ENCODE data around the gene MSL1. TPM values are rescaled to one million over a fixed set of nuclear protein-coding genes. Genes with fewer than 3 reads are reported as not detected.
A peak's percentile ranks its signal among the peaks of the same experiment; 100 is the strongest.

Gene MSL1
- total and polyA plus RNA-seq, 2 donors (not counting 1 experiment from before 2014, with no cell fraction given), result 52.4 to 86.3 TPM

- no peaks in the 10 kb centered on the region for H3K79me2 ChIP-seq (ENCODE audit: control insufficient read depth, insufficient read depth, low read length)
- peak overlapping the region in 1 of 4 experiments; percentile 30 for H3K4me3 ChIP-seq (replicated peaks in 1 of 4; ENCODE audit: control extremely low read depth in 1 of 4, insufficient read depth in 1 of 4, low read depth in 3 of 4, low read length in 4 of 4)
- H3K9ac ChIP-seq (ENCODE audit: insufficient read depth, low read length), result no peak overlapping the region
- no peaks in the 10 kb centered on the region for H3K27me3 ChIP-seq (ENCODE audit: control insufficient read depth, insufficient read depth, low read length)
- peak overlapping the region; percentile 50 for H3K27ac ChIP-seq (ENCODE audit: insufficient read depth, low read length)
- no peak overlapping the region for H2AFZ ChIP-seq (ENCODE audit: low read length)
- no peak for DNase-seq (ENCODE audit: low read depth in 2 of 2)
- no peaks in the 10 kb centered on the region for H3K36me3 ChIP-seq (ENCODE audit: control insufficient read depth, insufficient read depth, low read length)
- TF ChIP-seq EZH2 (IDR thresholded peaks at IDR 0.05; ENCODE audit: low read length, missing control alignments) (no peak), CTCF (conservative IDR thresholded peaks at IDR 0.05 in 1 of 2, IDR thresholded peaks at IDR 0.05 in 1 of 2; ENCODE audit: low read depth in 1 of 2, low read length in 2 of 2) (no peak)
- peak overlapping the region; percentile 61 for H3K4me2 ChIP-seq (ENCODE audit: extremely low read depth, insufficient read depth, low read length)
- H4K20me1 ChIP-seq (ENCODE audit: control insufficient read depth, extremely low read depth, insufficient read depth, low read length), result no peaks in the 10 kb centered on the region
- H3K4me1 ChIP-seq (ENCODE audit: control insufficient read depth, extremely low read depth, insufficient read depth, low read length), result peaks cover 66% of the 10 kb centered on the region
- H3K9me3 ChIP-seq (ENCODE audit: control insufficient read depth, insufficient read depth, low read depth, low read length), result no peaks in the 10 kb centered on the region
Measured at GRCh38 chr17:40110026-40110845, 11.5 kb upstream of the MSL1 start.

- Histone ChIP-seq H3K79me2 (ENCODE audit: control insufficient read depth, insufficient read depth, low read length) (no peaks in the 10 kb centered on the region), H4K20me1 (ENCODE audit: control insufficient read depth, extremely low read depth, insufficient read depth, low read length) (no peaks in the 10 kb centered on the region), H3K27ac (ENCODE audit: insufficient read depth, low read length) (peak overlapping the region; percentile 50), H3K27me3 (ENCODE audit: control insufficient read depth, insufficient read depth, low read length) (no peaks in the 10 kb centered on the region), H3K4me2 (ENCODE audit: extremely low read depth, insufficient read depth, low read length) (peak overlapping the region; percentile 61), H2AFZ (ENCODE audit: low read length) (no peak overlapping the region), H3K4me1 (ENCODE audit: control insufficient read depth, extremely low read depth, insufficient read depth, low read length) (peaks cover 63% of the 10 kb centered on the region), H3K4me3 (replicated peaks in 1 of 4; ENCODE audit: control extremely low read depth in 1 of 4, insufficient read depth in 1 of 4, low read depth in 3 of 4, low read length in 4 of 4) (peak overlapping the region in 2 of 4 experiments; percentile 30 to 46), H3K9ac (ENCODE audit: insufficient read depth, low read length) (no peak overlapping the region), H3K36me3 (ENCODE audit: control insufficient read depth, insufficient read depth, low read length) (no peaks in the 10 kb centered on the region), H3K9me3 (ENCODE audit: control insufficient read depth, insufficient read depth, low read depth, low read length) (no peaks in the 10 kb centered on the region)
- peak; percentile 98 to 99 for DNase-seq (ENCODE audit: low read depth in 2 of 2)
- TF ChIP-seq CTCF (conservative IDR thresholded peaks at IDR 0.05 in 1 of 2, IDR thresholded peaks at IDR 0.05 in 1 of 2; ENCODE audit: low read depth in 1 of 2, low read length in 2 of 2) (peak; percentile 64 to 78), EZH2 (IDR thresholded peaks at IDR 0.05; ENCODE audit: low read length, missing control alignments) (no peak)
Measured at GRCh38 chr17:40111221-40112128, 10.3 kb upstream of the MSL1 start.

GRCh38 chr17:40112191-40112711, 9.5 kb upstream of the MSL1 start:
- H3K27ac ChIP-seq (ENCODE audit: insufficient read depth, low read length), result peak overlapping the region; percentile 46
- TF ChIP-seq CTCF (conservative IDR thresholded peaks at IDR 0.05 in 1 of 2, IDR thresholded peaks at IDR 0.05 in 1 of 2; ENCODE audit: low read depth in 1 of 2, low read length in 2 of 2), result no peak
- TF ChIP-seq EZH2 (IDR thresholded peaks at IDR 0.05; ENCODE audit: low read length, missing control alignments), result no peak
- DNase-seq (ENCODE audit: low read depth in 2 of 2), result no peak
- H3K4me1 ChIP-seq (ENCODE audit: control insufficient read depth, extremely low read depth, insufficient read depth, low read length), result peaks cover 57% of the 10 kb centered on the region
- no peak overlapping the region for H3K9ac ChIP-seq (ENCODE audit: insufficient read depth, low read length)
- H3K4me3 ChIP-seq (replicated peaks in 1 of 4; ENCODE audit: control extremely low read depth in 1 of 4, insufficient read depth in 1 of 4, low read depth in 3 of 4, low read length in 4 of 4), result peak overlapping the region in 1 of 4 experiments; percentile 15
- H3K9me3 ChIP-seq (ENCODE audit: control insufficient read depth, insufficient read depth, low read depth, low read length), result no peaks in the 10 kb centered on the region
- H2AFZ ChIP-seq (ENCODE audit: low read length), result no peak overlapping the region
- no peaks in the 10 kb centered on the region for H3K36me3 ChIP-seq (ENCODE audit: control insufficient read depth, insufficient read depth, low read length)
- H3K79me2 ChIP-seq (ENCODE audit: control insufficient read depth, insufficient read depth, low read length), result no peaks in the 10 kb centered on the region
- no peaks in the 10 kb centered on the region for H3K27me3 ChIP-seq (ENCODE audit: control insufficient read depth, insufficient read depth, low read length)
- H3K4me2 ChIP-seq (ENCODE audit: extremely low read depth, insufficient read depth, low read length), result peak overlapping the region; percentile 51
- H4K20me1 ChIP-seq (ENCODE audit: control insufficient read depth, extremely low read depth, insufficient read depth, low read length), result no peaks in the 10 kb centered on the region
